ENCODE results near the gene CAPN14. TPM values are rescaled to one million over a fixed set of nuclear protein-coding genes. Genes with fewer than 3 reads are reported as not detected.

The CAPN14 gene
- total RNA-seq, 1 experiment from 2014 or later = 0.05 TPM

- no TSS peak for BruUV-seq (replicated peaks)
- in situ Hi-C loops (cut with HindIII; ENCODE audit: low pct_unique_long_range_greater_than_20kb, low sequenced_read_pairs) (no loop called here), intact Hi-C loops (cut with micrococcal nuclease; ENCODE audit: unreplicated experiment) (no loop called here)
- no peak overlapping the region for H3K4me3 ChIP-seq (ENCODE audit: low read depth in 2 of 2, low read length in 2 of 2)
- H3K27me3 ChIP-seq (ENCODE audit: control insufficient read depth, insufficient read depth, low read length) = peaks cover 4% of the 10 kb centered on the region
- ChIA-PET CTCF (no interaction called here), POLR2A (no interaction called here)
- no peaks in the 10 kb centered on the region for H3K4me1 ChIP-seq (ENCODE audit: control insufficient read depth, insufficient read depth, low read length)
- TF ChIP-seq POLR2AphosphoS5 (IDR thresholded peaks at IDR 0.05; ENCODE audit: low read depth, low read length) = no peak
- TF ChIP-seq REST (IDR thresholded peaks at IDR 0.05; ENCODE audit: insufficient read depth in 1 of 2, low read depth in 2 of 2, low read length in 1 of 2) = no peak
- no peak for TF ChIP-seq SIN3A (IDR thresholded peaks at IDR 0.05; ENCODE audit: borderline replicate concordance, insufficient read depth, low read depth, low read length)
- no peak for TF ChIP-seq TCF7L2 (IDR thresholded peaks at IDR 0.05; ENCODE audit: low read depth, low read length)
- TF ChIP-seq CTCF (IDR thresholded peaks at IDR 0.05) = no peak
- no peaks in the 10 kb centered on the region for H3K9me3 ChIP-seq (ENCODE audit: control insufficient read depth, insufficient read depth, low read depth, low read length)
- no peak for DNase-seq (ENCODE audit: low read depth, low spot score)
- no peak overlapping the region for H3K27ac ChIP-seq (ENCODE audit: low read length)
- H3K36me3 ChIP-seq (ENCODE audit: control insufficient read depth, insufficient read depth, low read length) = no peaks in the 10 kb centered on the region
- ATAC-seq = no peak
Measured at GRCh38 chr2:31163011-31163539, 54.2 kb downstream of the CAPN14 start.

GRCh38 chr2:31161637-31162036, 55.7 kb downstream of the CAPN14 start:
- in situ Hi-C loops (cut with HindIII; ENCODE audit: low pct_unique_long_range_greater_than_20kb, low sequenced_read_pairs) = no loop called here
- no TSS peak for BruUV-seq (replicated peaks)

More at GRCh38 chr2:31161637-31162036, 55.7 kb downstream of the CAPN14 start:
- H3K4me1 ChIP-seq (ENCODE audit: control insufficient read depth, insufficient read depth, low read length) = no peaks in the 10 kb centered on the region
- intact Hi-C loops (cut with micrococcal nuclease; ENCODE audit: unreplicated experiment) = no loop called here
- TF ChIP-seq CTCF (IDR thresholded peaks at IDR 0.05) = no peak
- TF ChIP-seq REST (IDR thresholded peaks at IDR 0.05; ENCODE audit: insufficient read depth in 1 of 2, low read depth in 2 of 2, low read length in 1 of 2) = no peak
- no peak for TF ChIP-seq TCF7L2 (IDR thresholded peaks at IDR 0.05; ENCODE audit: low read depth, low read length)
- no peak for TF ChIP-seq SIN3A (IDR thresholded peaks at IDR 0.05; ENCODE audit: borderline replicate concordance, insufficient read depth, low read depth, low read length)
- TF ChIP-seq POLR2AphosphoS5 (IDR thresholded peaks at IDR 0.05; ENCODE audit: low read depth, low read length) = no peak
- no peak for ATAC-seq
- H3K9me3 ChIP-seq (ENCODE audit: control insufficient read depth, insufficient read depth, low read depth, low read length) = no peaks in the 10 kb centered on the region
- ChIA-PET POLR2A (no interaction called here), CTCF (no interaction called here)
- H3K4me3 ChIP-seq (ENCODE audit: low read depth in 2 of 2, low read length in 2 of 2) = no peak overlapping the region
- H3K27me3 ChIP-seq (ENCODE audit: control insufficient read depth, insufficient read depth, low read length) = peaks cover 7% of the 10 kb centered on the region
- H3K27ac ChIP-seq (ENCODE audit: low read length) = no peak overlapping the region
- no peaks in the 10 kb centered on the region for H3K36me3 ChIP-seq (ENCODE audit: control insufficient read depth, insufficient read depth, low read length)
- DNase-seq (ENCODE audit: low read depth, low spot score) = no peak

Measured in Panc1 (cell line).